HG03097 (cell line): Measurements from ENCODE around the gene RANBP3.
A peak's percentile ranks its signal among the peaks of the same experiment; 100 is the strongest.
"Not testable (repeated sequence)": the region's sequence is repeated elsewhere in the genome, so short reads cannot be mapped to it uniquely, and the experiment has no call there.

Experiments
- ATAC-seq: cut with Tn5 transposase; IDR thresholded peaks from one replicate; pipeline ENCODE4 v1.9.1; 2021; ENCODE audit not compliant: unreplicated experiment, low FRiP score

RANBP3 gene

GRCh38 chr19:5977785-5978605 lies at the start of gene RANBP3:
Gene RANBP3 (minus strand): TSS chr19:5978140. CDS start chr19:5978082, 58 bp downstream.
- ATAC-seq, result peak; percentile 87

- no peak for ATAC-seq
These were observed 48.7 kb upstream of the RANBP3 start for GRCh38 chr19:6026390-6027227.

GRCh38 chr19:6024756-6025155 lies 46.8 kb upstream of the RANBP3 start:
- ATAC-seq, result not testable (repeated sequence)

GRCh38 chr19:6023936-6024335 lies 46.0 kb upstream of the RANBP3 start:
- ATAC-seq, result no peak

- no peak for ATAC-seq
These were observed 45.2 kb upstream of the RANBP3 start for GRCh38 chr19:6023085-6023682.

- no peak for ATAC-seq
These were observed 44.7 kb upstream of the RANBP3 start for GRCh38 chr19:6022570-6023064.

GRCh38 chr19:6021878-6022569 lies 44.1 kb upstream of the RANBP3 start:
- no peak for ATAC-seq

- no peak for ATAC-seq
These were observed 43.2 kb upstream of the RANBP3 start for GRCh38 chr19:6020972-6021805.

GRCh38 chr19:6020166-6020882 lies 42.4 kb upstream of the RANBP3 start:
- ATAC-seq, result no peak

- no peak for ATAC-seq
These were observed 40.8 kb upstream of the RANBP3 start for GRCh38 chr19:6018786-6019185.

GRCh38 chr19:6017576-6017975 lies 39.6 kb upstream of the RANBP3 start:
- no peak for ATAC-seq

- no peak for ATAC-seq
These were observed 38.1 kb upstream of the RANBP3 start for GRCh38 chr19:6015841-6016545.

- no peak for ATAC-seq
These were observed 36.7 kb upstream of the RANBP3 start for GRCh38 chr19:6014551-6015135.

GRCh38 chr19:6012426-6013170 lies 34.7 kb upstream of the RANBP3 start:
- ATAC-seq, result no peak

GRCh38 chr19:6011794-6012193 lies 33.9 kb upstream of the RANBP3 start:
- no peak for ATAC-seq

GRCh38 chr19:6011206-6011605 lies 33.3 kb upstream of the RANBP3 start:
- no peak for ATAC-seq

GRCh38 chr19:6010107-6010506 lies 32.2 kb upstream of the RANBP3 start:
- no peak for ATAC-seq
